UCSD-AML1 (cell line): ENCODE results near the gene IFT20.
A peak's percentile ranks its signal among the peaks of the same experiment; 100 is the strongest.
"Not testable (repeated sequence)": the region's sequence is repeated elsewhere in the genome, so short reads cannot be mapped to it uniquely, and the experiment has no call there.

ENCODE experiments used
- DNase-seq: peaks from one replicate; lab custom pipeline; 2025; ENCODE audit not compliant: unreplicated experiment; lab: John Stamatoyannopoulos, UW

IFT20 gene

DNA sequence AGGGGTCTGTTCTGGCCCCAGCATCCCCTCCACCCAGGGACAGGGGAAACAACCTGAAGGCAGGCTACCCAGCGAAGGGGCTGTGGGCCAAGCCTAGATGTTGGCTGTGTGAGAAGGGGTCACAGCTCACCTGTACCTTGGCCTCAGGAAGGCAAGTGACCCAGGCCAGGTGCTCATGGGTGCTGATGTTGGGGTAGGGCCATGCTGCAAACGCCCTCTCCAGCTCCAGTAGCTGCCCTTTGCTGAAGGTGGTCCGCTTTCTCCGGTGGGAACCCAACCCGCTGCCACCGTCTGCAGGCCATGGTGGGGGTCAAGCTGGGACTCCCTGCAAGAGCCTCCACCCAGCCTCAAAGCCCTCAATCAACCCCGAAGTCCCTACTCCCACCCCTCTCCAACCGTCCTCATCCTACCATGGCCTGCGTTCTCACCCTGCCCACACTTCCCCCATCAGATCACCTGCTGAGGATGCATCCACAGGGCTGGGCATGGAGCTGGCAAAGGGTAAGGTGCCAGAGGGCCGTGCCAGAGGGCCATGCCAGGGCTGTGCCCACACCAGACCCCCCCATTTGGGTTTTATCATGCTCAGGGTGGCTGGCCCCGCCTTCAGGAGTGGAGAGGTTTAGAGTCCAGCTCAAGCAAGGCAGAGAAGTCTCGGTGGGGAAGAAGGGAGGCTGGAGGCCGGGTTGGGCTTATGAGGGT lies 29.5 kb upstream of the IFT20 start, which contains the start of gene SEBOX:
Gene SEBOX, minus strand, starts transcription at position 535 of the 699 bp plus-strand sequence. Its CDS starts 48 bp downstream, at position 487.
- DNase-seq: no peak

DNA sequence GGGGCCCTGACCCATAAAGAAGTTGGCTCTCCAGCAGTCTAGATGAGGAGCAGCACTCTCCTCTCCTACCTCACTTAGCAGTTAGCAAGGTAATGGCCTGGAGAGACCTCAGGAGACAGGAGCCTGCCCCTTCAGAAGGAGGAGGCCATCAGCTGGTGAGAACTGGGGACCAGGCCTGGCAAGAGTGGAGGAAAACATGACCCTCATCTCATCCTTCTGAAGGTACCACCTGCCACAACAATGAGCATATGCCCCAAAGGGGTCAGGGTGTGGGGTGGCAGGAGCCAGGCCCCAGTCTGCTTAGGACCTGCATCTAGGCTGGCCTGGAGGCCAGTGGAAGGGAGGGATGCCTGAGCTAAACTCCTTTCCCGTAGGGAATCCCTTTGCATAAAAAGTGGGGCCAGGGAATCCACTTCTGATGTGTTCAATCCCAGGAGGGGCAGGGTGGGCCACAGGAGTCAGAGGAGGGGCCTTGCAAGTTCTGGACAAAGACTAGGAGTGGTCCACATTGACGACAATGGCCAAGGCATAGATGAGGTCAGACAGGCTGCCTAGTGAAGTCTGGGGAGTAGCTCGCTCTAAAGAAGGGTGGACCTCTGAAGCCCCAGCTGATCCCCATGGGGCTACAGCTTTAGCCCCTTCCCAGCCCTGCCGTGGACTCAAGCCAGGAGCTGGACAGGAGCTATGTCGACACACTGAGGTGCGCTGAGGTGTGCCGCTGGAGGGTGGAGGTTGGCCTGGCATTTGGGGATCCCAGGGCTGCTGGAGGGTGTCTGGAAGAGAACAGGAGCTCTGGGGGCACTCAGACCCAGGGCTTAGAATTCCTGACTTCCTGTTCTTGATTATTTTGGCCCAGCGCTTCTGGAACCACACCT lies 28.7 kb upstream of the IFT20 start:
- no peak for DNase-seq

GRCh38 chr17:28363186-28363585 lies 27.9 kb upstream of the IFT20 start:
- no peak for DNase-seq

- no peak for DNase-seq
These were observed 22.6 kb upstream of the IFT20 start for GRCh38 chr17:28357901-28358197.

DNA sequence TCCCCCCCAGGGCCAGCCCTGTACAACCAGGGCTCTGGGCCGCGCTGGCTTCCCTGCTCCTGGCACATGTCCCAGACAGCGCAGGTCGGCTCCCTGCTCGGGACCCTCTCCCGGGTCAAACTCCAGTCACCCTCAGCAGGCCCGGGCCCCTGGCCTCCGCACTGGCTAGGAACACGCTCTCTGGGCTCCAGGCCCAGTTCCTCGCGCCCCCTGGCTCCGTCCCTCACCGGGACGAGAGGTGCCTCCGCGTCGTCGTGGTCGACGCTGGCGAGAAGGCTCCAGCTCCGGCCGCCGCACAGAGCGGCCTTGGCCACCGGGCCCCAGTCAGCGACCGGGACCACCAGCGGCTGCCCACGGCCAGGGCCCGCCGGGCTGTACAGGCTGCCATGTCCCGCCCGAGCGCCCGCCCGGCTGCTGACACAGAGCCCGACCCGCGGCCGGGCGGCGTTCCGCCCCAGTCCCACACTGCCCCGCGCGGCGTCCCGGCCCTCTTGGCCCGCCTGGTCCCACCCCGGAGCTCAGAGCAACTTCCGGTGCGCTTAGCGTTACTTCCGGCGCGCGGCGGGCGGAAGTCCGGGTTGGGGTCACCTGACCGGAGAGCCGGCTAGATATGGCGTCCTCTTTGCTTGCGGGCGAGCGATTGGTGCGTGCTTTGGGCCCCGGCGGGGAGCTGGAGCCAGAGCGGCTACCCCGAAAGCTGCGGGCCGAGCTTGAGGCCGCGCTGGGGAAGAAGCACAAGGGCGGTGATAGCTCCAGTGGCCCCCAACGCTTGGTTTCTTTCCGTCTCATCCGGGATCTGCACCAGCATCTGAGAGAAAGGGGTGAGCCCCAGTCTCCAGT lies 22.0 kb upstream of the IFT20 start, which contains the start of gene POLDIP2:
Gene POLDIP2, minus strand, starts transcription at position 467 of the 840 bp plus-strand sequence. Its CDS starts 79 bp downstream, at position 388.
- DNase-seq: peak; percentile 96

DNA sequence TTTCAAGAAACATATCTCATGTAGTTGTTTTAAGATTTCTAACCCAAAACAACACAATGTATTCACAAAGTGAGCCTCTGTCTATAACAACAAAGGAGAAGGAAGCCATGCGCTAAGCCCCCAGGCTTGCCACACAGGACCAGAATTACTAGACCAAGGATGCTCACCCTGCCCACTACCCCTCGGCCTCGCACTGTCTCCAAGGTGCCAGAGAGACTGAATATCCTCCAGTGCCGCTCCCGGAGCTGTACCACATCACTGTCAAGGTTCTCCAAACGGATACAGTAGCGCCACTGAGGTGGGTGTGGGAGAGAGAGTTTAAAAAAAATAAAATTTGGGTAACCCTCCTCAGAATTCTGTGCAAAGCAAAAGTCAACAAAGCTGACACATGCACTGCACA lies 15.0 kb upstream of the IFT20 start:
- no peak for DNase-seq

DNA sequence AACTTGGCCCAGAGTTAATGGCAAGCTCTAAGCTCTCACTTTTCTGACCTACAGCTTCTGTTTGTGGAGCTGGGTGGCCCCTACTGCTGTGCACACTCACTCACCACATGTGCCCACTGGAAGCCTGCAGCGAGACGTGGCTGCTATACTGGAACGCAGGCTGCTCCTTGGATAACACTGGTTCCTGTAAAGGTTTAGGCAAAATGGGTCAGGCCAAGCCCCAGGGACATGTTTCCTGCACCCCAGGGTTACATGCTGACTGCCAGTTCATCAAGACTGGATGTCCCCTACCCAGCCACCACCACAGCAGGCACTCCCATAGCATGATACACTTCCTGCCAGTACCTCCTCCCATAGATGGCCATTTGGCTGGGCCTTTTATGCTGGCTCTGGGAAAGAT lies 13.7 kb upstream of the IFT20 start:
- no peak for DNase-seq

DNA sequence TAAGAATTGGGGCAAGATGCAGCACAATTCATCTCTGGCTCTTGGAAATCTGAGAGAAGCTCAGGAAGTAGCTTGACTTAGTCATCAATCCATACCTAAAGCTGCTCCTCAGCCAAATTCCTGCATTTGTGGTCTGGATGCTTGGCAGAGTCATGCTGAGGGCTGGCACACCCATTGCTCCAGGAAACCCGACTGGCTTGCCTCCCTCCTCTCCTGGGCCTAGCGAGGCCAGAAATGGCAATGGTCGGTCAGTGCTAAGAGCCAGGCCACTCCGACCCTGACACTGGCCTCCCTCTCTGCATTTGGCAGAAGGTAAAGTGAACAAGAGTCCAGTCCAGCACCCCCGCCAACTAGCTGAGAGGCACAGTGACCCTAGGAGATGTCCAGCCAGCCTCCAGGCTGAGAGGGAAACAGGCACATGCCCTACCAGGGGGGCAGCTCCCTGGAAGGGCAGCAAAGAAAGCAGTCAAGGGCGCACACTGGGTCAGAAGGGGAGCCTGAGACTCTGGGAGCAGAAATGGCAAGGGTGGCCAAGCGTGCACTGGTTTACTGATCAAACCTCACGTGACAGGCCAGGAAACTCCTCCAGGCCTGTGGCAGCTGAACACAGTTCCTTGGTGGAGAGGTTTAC lies 12.1 kb upstream of the IFT20 start:
- DNase-seq: no peak

DNA sequence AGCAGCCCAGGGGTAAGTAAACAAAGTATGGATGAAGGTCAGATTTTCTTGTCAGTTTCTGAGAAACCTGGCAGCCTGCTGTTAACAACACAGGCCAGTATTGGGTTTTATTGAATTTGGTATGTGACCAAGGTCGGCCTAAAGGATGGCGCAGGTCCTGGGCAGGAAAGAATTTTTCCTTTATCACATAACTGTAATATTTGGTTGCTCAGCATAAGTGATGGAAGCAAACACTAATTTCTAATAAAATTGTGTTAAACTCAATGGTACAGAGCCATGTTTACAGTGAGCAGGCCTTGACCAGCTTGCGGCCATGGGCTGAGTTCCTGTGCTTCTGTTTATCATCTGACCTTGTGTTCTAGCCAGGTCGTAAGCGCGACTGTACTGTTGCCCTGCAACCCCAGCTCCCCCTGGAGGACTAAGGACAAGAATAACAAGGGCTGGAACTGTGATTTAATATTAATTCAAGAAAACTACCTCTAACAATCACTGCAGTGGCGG lies 11.5 kb upstream of the IFT20 start:
- no peak for DNase-seq

DNA sequence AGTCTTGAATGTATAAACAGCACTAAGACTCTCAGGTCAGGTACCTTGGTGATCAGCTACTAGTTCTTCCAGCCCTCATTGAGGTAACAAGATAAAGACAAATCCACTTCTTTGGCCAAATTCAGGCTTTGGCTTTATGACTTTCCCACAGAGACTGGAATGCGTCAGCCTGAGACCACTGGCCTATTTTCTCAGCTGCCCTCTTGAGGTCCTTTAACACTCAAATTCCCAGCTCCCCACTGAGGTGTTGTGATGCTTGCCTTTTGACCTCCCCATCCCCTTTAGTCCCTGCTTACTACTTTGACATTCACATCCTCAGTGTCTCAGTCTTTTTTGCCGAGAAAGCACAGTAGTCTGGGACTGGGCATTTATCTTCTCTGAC lies 10.9 kb upstream of the IFT20 start:
- no peak for DNase-seq

DNA sequence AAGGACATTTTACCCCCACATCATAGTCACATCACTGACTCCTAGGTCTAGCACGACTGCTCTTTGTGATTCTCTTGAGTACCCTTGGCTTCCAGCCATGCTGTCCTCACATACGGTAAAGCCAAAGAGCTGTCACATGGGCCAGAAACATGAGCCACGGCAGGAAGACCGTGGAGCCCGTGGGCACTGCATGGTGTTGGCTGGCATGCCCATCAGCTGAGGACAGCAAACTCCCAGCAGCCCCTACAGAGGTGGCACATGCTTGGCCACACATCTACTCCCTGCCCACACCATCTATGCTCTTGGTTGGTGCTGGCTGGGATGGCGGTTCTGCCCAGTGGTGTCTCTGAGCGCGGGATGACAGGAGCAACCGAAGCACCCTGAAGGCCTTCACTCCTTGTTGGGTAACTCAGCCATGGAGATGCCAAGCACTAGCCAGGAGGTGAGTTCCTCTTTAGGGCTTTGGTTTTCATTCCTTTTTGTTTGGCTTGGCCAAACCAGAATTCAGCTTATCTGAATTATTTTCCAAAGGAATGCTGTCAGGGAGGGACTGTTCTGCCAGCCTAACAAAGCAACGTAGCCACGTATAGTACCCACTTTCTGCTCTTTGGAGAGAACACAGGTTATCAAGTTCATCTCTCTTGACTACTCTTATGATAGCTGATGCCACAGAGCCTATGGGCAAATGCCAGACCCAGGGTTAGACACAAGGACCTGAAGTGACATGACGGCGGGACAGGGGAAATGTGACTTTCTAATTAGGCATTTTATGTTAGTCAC lies 10.3 kb upstream of the IFT20 start:
- DNase-seq: no peak

- no peak for DNase-seq
These were observed 9.2 kb upstream of the IFT20 start for GRCh38 chr17:28344435-28344901.

GRCh38 chr17:28344011-28344410 lies 8.7 kb upstream of the IFT20 start:
- DNase-seq: no peak

DNA sequence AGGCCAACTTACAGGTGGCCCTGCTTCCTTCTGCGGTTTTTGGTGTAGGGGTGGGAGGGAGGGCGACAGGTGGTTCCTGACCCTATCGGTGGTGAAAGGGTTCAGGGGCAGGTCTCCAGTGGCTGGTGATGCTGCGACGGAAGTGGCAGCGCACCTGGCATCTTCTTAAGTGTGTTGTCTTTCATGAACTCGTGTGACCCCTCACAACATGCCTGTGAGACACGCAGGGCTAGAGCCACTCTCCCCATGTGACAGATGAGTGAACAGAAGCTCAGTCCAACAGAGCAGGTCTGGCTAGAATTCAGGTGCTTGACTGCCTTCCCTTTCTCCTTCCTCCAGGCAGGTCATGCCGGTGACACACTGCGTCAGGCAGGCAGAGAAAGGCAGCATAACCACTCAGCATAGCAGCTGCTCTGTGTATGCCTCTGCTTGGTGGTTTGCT lies 8.2 kb upstream of the IFT20 start:
- DNase-seq: no peak

DNA sequence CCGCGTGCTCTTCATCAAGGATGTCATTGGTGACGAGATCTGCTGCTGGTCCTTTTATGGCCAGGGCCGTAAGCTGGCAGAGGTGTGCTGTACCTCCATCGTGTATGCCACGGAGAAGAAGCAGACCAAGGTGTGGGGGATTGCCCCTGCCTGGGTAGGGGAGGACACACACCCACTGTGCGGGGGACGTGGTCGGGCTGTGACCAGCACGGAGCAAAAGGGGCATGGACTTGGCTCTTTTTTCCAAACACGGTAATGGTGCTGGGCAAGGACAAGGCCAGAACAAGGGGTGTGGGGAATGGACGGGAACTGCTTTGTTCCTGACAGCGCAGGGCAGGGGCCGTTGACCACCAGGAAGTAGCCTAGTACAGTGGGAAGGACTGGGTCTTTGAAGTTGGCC lies 7.0 kb upstream of the IFT20 start:
- no peak for DNase-seq

- no peak for DNase-seq
These were observed 6.2 kb upstream of the IFT20 start for GRCh38 chr17:28341516-28341915.

- DNase-seq: no peak
These were observed 5.1 kb upstream of the IFT20 start for GRCh38 chr17:28340374-28340773.

- DNase-seq: no peak
These were observed 4.2 kb upstream of the IFT20 start for GRCh38 chr17:28339431-28339830.

- DNase-seq: not testable (repeated sequence)
These were observed 3.5 kb upstream of the IFT20 start for GRCh38 chr17:28338769-28339212.
